ENCODE data around the gene STK32C. TPM values are rescaled to one million over a fixed set of nuclear protein-coding genes. Genes with fewer than 3 reads are reported as not detected.

The STK32C gene
- total and polyA plus RNA-seq, 2 donors (not counting 1 experiment from before 2014, with no cell fraction given) = 9.9 to 16.8 TPM

- Histone ChIP-seq H3K4me1 (ENCODE audit: control insufficient read depth in 2 of 2, insufficient read depth in 2 of 2, low read length in 2 of 2) (no peaks in the 10 kb centered on the region), H3K79me2 (ENCODE audit: control insufficient read depth, insufficient read depth, low read length) (no peaks in the 10 kb centered on the region), H3K27me3 (replicated peaks in 1 of 4; ENCODE audit: control extremely low read depth in 1 of 4, control insufficient read depth in 3 of 4, insufficient read depth in 4 of 4, low read length in 3 of 4) (peaks cover 0 to 3% (median 0%) of the 10 kb centered on the region in 4 experiments), H3K36me3 (replicated peaks in 1 of 2; ENCODE audit: control extremely low read depth in 1 of 2, control insufficient read depth in 1 of 2, extremely low read depth in 1 of 2, insufficient read depth in 2 of 2, low read length in 1 of 2) (no peaks in the 10 kb centered on the region), H3K27ac (ENCODE audit: low read length in 2 of 2) (no peak overlapping the region), H2AFZ (ENCODE audit: insufficient read depth, low read depth, low read length, poor library complexity, severe bottlenecking) (no peak overlapping the region), H3K9me3 (ENCODE audit: control extremely low read depth in 1 of 3, control insufficient read depth in 2 of 3, insufficient read depth in 1 of 3, low read length in 2 of 3) (peaks cover 0 to 14% (median 0%) of the 10 kb centered on the region in 3 donors), H4K20me1 (ENCODE audit: control insufficient read depth, insufficient read depth, low read length, poor library complexity, severe bottlenecking) (no peaks in the 10 kb centered on the region), H3K4me3 (ENCODE audit: control extremely low read depth in 1 of 5, extremely low read depth in 1 of 5, insufficient read depth in 1 of 5, low read depth in 2 of 5, low read length in 4 of 5) (no peak overlapping the region), H3K9ac (ENCODE audit: low read length) (no peak overlapping the region), H3K4me2 (replicated peaks; ENCODE audit: low read depth, low read length, poor library complexity, severe bottlenecking) (no peak overlapping the region)
- ChIA-PET CTCF (no interaction called here), POLR2A (no interaction called here)
- H3K4me1 Mint-ChIP-seq = no peaks in the 10 kb centered on the region
- no peaks in the 10 kb centered on the region for H3K9me3 Mint-ChIP-seq (ENCODE audit: insufficient read depth)
- DNase-seq = no peak
- intact Hi-C loops (cut with micrococcal nuclease) = no loop called here
- H3K27ac Mint-ChIP-seq = no peak overlapping the region
- no peak for ATAC-seq (ENCODE audit: low read depth)
- H3K4me3 Mint-ChIP-seq = no peak overlapping the region
- H3K27me3 Mint-ChIP-seq = peaks cover 8% of the 10 kb centered on the region
- 89% methylated on average over 15 of the region's 17 CpGs for WGBS (ENCODE audit: insufficient coverage)
- no peak for TF ChIP-seq EZH2 (IDR thresholded peaks at IDR 0.05; ENCODE audit: borderline replicate concordance, insufficient read depth, low read depth, low read length, poor library complexity, severe bottlenecking)
- TF ChIP-seq, protein P1, sequence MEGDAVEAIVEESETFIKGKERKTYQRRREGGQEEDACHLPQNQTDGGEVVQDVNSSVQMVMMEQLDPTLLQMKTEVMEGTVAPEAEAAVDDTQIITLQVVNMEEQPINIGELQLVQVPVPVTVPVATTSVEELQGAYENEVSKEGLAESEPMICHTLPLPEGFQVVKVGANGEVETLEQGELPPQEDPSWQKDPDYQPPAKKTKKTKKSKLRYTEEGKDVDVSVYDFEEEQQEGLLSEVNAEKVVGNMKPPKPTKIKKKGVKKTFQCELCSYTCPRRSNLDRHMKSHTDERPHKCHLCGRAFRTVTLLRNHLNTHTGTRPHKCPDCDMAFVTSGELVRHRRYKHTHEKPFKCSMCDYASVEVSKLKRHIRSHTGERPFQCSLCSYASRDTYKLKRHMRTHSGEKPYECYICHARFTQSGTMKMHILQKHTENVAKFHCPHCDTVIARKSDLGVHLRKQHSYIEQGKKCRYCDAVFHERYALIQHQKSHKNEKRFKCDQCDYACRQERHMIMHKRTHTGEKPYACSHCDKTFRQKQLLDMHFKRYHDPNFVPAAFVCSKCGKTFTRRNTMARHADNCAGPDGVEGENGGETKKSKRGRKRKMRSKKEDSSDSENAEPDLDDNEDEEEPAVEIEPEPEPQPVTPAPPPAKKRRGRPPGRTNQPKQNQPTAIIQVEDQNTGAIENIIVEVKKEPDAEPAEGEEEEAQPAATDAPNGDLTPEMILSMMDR (IDR thresholded peaks at IDR 0.05) = no peak
Observed at GRCh38 chr10:132167976-132168375, 139.8 kb downstream of the STK32C start.

DNA sequence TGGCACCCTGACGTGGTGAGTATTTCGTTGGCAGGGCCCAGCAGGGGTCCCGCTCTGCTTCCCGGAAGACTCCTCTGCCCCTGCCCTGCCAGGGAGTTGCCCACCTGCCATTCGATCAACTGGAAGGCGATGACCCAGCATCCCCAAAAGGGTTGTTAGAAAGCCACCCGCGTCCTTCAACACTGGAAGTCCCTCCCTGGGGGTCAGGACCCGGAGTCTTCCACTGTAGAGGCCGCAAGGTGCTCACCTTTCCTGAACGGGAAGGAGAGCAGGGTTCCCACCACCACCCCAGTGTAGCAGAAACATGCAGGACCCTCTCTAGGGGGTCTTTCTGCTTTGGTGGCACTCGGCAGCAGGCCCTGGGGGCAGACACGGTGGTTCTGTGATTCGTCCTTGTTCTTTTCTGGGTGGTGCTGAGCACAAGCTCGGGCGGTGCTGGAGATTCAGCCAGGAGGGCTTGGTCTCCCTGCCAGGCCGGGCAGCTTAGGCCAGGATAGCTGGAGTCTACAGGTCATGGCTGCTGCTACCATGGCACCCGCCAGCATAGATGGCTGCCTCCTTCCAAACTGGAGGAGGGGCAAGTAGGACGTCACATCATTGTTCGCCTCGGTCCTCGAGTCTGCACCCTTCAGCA, 140.6 kb downstream of the STK32C start:
- Histone ChIP-seq H3K36me3 (replicated peaks in 1 of 2; ENCODE audit: control extremely low read depth in 1 of 2, control insufficient read depth in 1 of 2, extremely low read depth in 1 of 2, insufficient read depth in 2 of 2, low read length in 1 of 2) (no peaks in the 10 kb centered on the region), H3K79me2 (ENCODE audit: control insufficient read depth, insufficient read depth, low read length) (no peaks in the 10 kb centered on the region), H3K4me1 (ENCODE audit: control insufficient read depth in 2 of 2, insufficient read depth in 2 of 2, low read length in 2 of 2) (peaks cover 3 to 5% of the 10 kb centered on the region in 2 donors), H3K27me3 (replicated peaks in 1 of 4; ENCODE audit: control extremely low read depth in 1 of 4, control insufficient read depth in 3 of 4, insufficient read depth in 4 of 4, low read length in 3 of 4) (peaks cover 0 to 3% (median 0%) of the 10 kb centered on the region in 4 experiments), H3K27ac (ENCODE audit: low read length in 2 of 2) (no peak overlapping the region), H3K9ac (ENCODE audit: low read length) (no peak overlapping the region), H3K4me3 (ENCODE audit: control extremely low read depth in 1 of 5, extremely low read depth in 1 of 5, insufficient read depth in 1 of 5, low read depth in 2 of 5, low read length in 4 of 5) (no peak overlapping the region), H4K20me1 (ENCODE audit: control insufficient read depth, insufficient read depth, low read length, poor library complexity, severe bottlenecking) (no peaks in the 10 kb centered on the region), H2AFZ (ENCODE audit: insufficient read depth, low read depth, low read length, poor library complexity, severe bottlenecking) (no peak overlapping the region), H3K4me2 (replicated peaks; ENCODE audit: low read depth, low read length, poor library complexity, severe bottlenecking) (no peak overlapping the region), H3K9me3 (ENCODE audit: control extremely low read depth in 1 of 3, control insufficient read depth in 2 of 3, insufficient read depth in 1 of 3, low read length in 2 of 3) (peaks cover 0 to 14% (median 0%) of the 10 kb centered on the region in 3 donors)
- CTCF ChIA-PET = no interaction called here
- H3K27ac Mint-ChIP-seq = no peak overlapping the region
- DNase-seq (no peak), ATAC-seq (ENCODE audit: low read depth) (no peak)
- no peak overlapping the region for H3K4me3 Mint-ChIP-seq
- H3K9me3 Mint-ChIP-seq (ENCODE audit: insufficient read depth) = no peaks in the 10 kb centered on the region
- POLR2A ChIA-PET = no interaction called here
- WGBS (ENCODE audit: insufficient coverage) = 92% methylated on average over 22 of the region's 22 CpGs
- H3K4me1 Mint-ChIP-seq = peaks cover 4% of the 10 kb centered on the region
- H3K27me3 Mint-ChIP-seq = peaks cover 8% of the 10 kb centered on the region
- intact Hi-C loops (cut with micrococcal nuclease) = no loop called here
- no peak for TF ChIP-seq EZH2 (IDR thresholded peaks at IDR 0.05; ENCODE audit: borderline replicate concordance, insufficient read depth, low read depth, low read length, poor library complexity, severe bottlenecking)
- TF ChIP-seq, protein P1 (IDR thresholded peaks at IDR 0.05) = no peak

Measured in B cell (primary cell).